GM23338 (cell line): ENCODE data around the gene TEKT5. TPM values are rescaled to one million over a fixed set of nuclear protein-coding genes. Genes with fewer than 3 reads are reported as not detected.

ENCODE experiments used
- ATAC-seq: fragments of 200-7000 bp; cut with Tn5 transposase; 3 replicates; pipeline ENCODE4 v1.9.1; 2020
- DNase-seq: peaks from one replicate; pipeline ENCODE4 v3.0.0-alpha.2; 2015; ENCODE audit warnings: low spot score
- H2AFZ ChIP-seq: fragments of 200-600 bp; sonication (generic); 2 replicates; pipeline ENCODE4 v1.8.0; 2016; ENCODE audit warnings: antibody characterized with exemption, mild to moderate bottlenecking, moderate library complexity
- H3F3A ChIP-seq: fragments of 200-600 bp; sonication (generic); replicated peaks from 2 replicates; pipeline ENCODE4 v1.8.0; 2017; ENCODE audit warnings: antibody characterized with exemption, mixed run types, low read depth
- H3K27ac ChIP-seq: fragments of 200-600 bp; sonication (generic); 2 replicates; pipeline ENCODE4 v1.6.1; 2016; ENCODE audit warnings: low read depth
- H3K27me3 ChIP-seq: fragments of 200-600 bp; sonication (generic); 2 replicates; pipeline ENCODE4 v1.8.0; 2016; ENCODE audit warnings: mild to moderate bottlenecking, mixed run types, moderate library complexity; ENCODE audit not compliant: insufficient read depth
- H3K36me3 ChIP-seq: fragments of 200-600 bp; sonication (generic); 2 replicates; pipeline ENCODE4 v1.8.0; 2016; ENCODE audit warnings: mild to moderate bottlenecking; ENCODE audit not compliant: insufficient read depth
- H3K4me1 ChIP-seq: fragments of 200-600 bp; sonication (generic); 2 replicates; pipeline ENCODE4 v1.8.0; 2016; ENCODE audit warnings: mild to moderate bottlenecking, moderate library complexity; ENCODE audit not compliant: insufficient read depth
- H3K4me2 ChIP-seq: fragments of 200-600 bp; sonication (generic); 2 replicates; pipeline ENCODE4 v1.7.1; 2017; ENCODE audit warnings: mixed run types
- H3K4me3 ChIP-seq: fragments of 200-600 bp; sonication (generic); 2 replicates; pipeline ENCODE4 v1.6.1; 2016; ENCODE audit warnings: mixed run types
- H3K79me2 ChIP-seq: fragments of 200-600 bp; sonication (generic); replicated peaks from 2 replicates; pipeline ENCODE4 v1.8.0; 2017; ENCODE audit warnings: mild to moderate bottlenecking; ENCODE audit not compliant: insufficient read depth
- H3K9me2 ChIP-seq: fragments of 200-600 bp; sonication (generic); 2 replicates; pipeline ENCODE4 v1.8.0; 2017; ENCODE audit not compliant: insufficient read depth
- H4K20me1 ChIP-seq: fragments of 200-600 bp; sonication (generic); replicated peaks from 2 replicates; pipeline ENCODE4 v1.8.0; 2017; ENCODE audit warnings: mild to moderate bottlenecking; ENCODE audit not compliant: insufficient read depth
- H3K27ac Mint-ChIP-seq: 2 replicates; pipeline ENCODE4 v1.8.0; 2020; ENCODE audit warnings: inconsistent platforms, mild to moderate bottlenecking, moderate library complexity, mixed read lengths
- H3K27me3 Mint-ChIP-seq: 3 replicates; pipeline ENCODE4 v1.8.0; 2022; ENCODE audit warnings: low read depth, mild to moderate bottlenecking, moderate library complexity, mixed read lengths, inconsistent platforms; ENCODE audit not compliant: insufficient read depth, poor library complexity
- H3K36me3 Mint-ChIP-seq: 3 replicates; pipeline ENCODE4 v1.8.0; 2021; ENCODE audit warnings: low read depth, mild to moderate bottlenecking, inconsistent platforms, moderate library complexity, mixed read lengths
- H3K4me1 Mint-ChIP-seq: 3 replicates; pipeline ENCODE4 v1.8.0; 2020; ENCODE audit warnings: mild to moderate bottlenecking, inconsistent platforms, mixed read lengths
- H3K4me3 Mint-ChIP-seq: 3 replicates; pipeline ENCODE4 v1.8.0; 2021; ENCODE audit warnings: moderate library complexity, mild to moderate bottlenecking, inconsistent platforms, mixed read lengths
- H3K9me3 Mint-ChIP-seq: 3 replicates; pipeline ENCODE4 v1.8.0; 2020; ENCODE audit warnings: moderate library complexity, mild to moderate bottlenecking, inconsistent platforms, mixed read lengths
- CREB1 ChIP-seq: fragments of 250-450 bp; sonication (Bioruptor Pico); IDR thresholded peaks from 2 replicates; pipeline ENCODE4 v1.5.0; 2020; ENCODE audit warnings: low read depth, mild to moderate bottlenecking, moderate library complexity
- EZH2phosphoT487 ChIP-seq: fragments of 200-600 bp; sonication (generic); IDR thresholded peaks from one replicate; pipeline ENCODE4 v1.8.1; 2018; ENCODE audit warnings: antibody characterized with exemption; ENCODE audit not compliant: unreplicated experiment
- NANOG ChIP-seq: IDR thresholded peaks from 2 replicates; pipeline ENCODE4 v1.6.1; 2016; ENCODE audit warnings: antibody characterized with exemption, borderline replicate concordance
- POLR2AphosphoS5 ChIP-seq: IDR thresholded peaks from 2 replicates; pipeline ENCODE4 v1.6.1; 2016; ENCODE audit warnings: antibody characterized with exemption, low read depth
- STAT1 ChIP-seq: IDR thresholded peaks from one replicate; pipeline ENCODE4 v1.6.1; 2016; ENCODE audit warnings: antibody characterized with exemption; ENCODE audit not compliant: unreplicated experiment
- polyA plus RNA-seq: library from polyadenylated mRNA; unstranded; fragments of >200 nt; fragmentation: Nextera tagmentation; extraction: Ambion mirVana; gene quantifications from 2 replicates; pipeline ENCODE4 v1.2.1, GENCODE V29; 2016
- total RNA-seq: library from RNA; depleted of rRNA; stranded (reverse); fragments of >200 nt; shearing (Covaris generic); gene quantifications from 2 replicates; pipeline ENCODE4 v1.2.3, GENCODE V29; 2014
- TF ChIP-seq, protein P1 (sequence below), 2 experiments: fragments of 200-600 bp in 1 of 2; sonication (generic) in 1 of 2; conservative IDR thresholded peaks; 2 replicates each; pipeline versions ENCODE4 v1.5.1 to v1.6.1; 2016 to 2017; ENCODE audit warnings: antibody characterized with exemption in 2 of 2, low read depth in 2 of 2, mild to moderate bottlenecking in 2 of 2, moderate library complexity in 1 of 2

The TEKT5 gene
- total and polyA plus RNA-seq, 2 experiments from 2014 or later: 0.52 TPM; not detected in 1

DNA sequence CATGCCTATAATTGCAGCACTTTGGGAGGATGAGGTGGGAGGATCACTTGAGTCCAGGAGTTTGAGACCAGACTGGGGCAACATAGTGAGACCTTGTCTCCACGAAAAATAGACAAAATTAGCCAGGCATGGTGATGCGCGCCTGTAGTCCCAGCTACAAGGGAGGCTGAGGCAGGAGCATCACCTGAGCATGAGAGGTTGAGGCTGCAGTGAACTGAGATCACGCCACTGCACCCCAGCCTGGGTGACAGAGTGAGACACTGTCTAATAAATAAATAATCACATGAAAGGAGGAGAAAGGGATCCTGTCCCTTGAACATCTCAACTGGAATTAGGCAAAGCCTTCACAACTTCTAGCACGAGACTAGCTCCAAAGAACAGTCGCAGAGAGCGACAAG lies 53.2 kb downstream of the TEKT5 start:
- H3K27me3 ChIP-seq: no peaks in the 10 kb centered on the region
- H3K9me3 Mint-ChIP-seq: no peaks in the 10 kb centered on the region
- peaks cover 21% of the 10 kb centered on the region for H3K4me1 Mint-ChIP-seq

DNA sequence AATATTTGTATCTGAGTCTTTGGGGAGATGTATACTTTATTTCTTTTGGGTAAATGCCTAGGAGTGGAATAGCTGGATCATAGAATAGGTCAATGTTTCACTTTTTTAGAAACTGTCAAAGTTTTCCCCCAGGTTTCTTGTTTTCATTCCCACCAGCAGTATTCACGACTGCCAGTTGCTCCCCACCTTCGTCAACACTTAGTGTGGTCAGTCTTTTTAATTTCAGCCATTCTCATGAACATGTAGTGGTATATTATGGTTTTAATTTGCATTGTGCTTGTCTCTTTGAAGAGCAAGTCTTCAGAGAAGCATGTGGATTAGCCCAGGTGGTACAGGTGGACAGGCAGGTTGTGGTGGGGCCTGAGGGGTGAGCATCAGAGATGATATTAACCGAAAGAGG lies 53.8 kb downstream of the TEKT5 start:
- Histone ChIP-seq H4K20me1 (no peaks in the 10 kb centered on the region), H3K4me3 (no peak overlapping the region), H3K9me2 (no peaks in the 10 kb centered on the region), H3K4me1 (peaks cover 18% of the 10 kb centered on the region; the same call in 1 of the 2 replicates), H3K36me3 (no peaks in the 10 kb centered on the region), H3K27ac (no peak overlapping the region), H3K27me3 (no peaks in the 10 kb centered on the region), H3F3A (0 out of 2 replicates have a peak, but pooled peaks cover 5% of the 10 kb centered on the region), H2AFZ (no peak overlapping the region), H3K79me2 (no peaks in the 10 kb centered on the region), H3K4me2 (no peak overlapping the region)
- DNase-seq (no peak), ATAC-seq (no peak)
- Mint-ChIP-seq H3K27ac (no peak overlapping the region), H3K9me3 (no peaks in the 10 kb centered on the region), H3K4me3 (no peak overlapping the region), H3K27me3 (no peaks in the 10 kb centered on the region), H3K4me1 (peaks cover 21% of the 10 kb centered on the region), H3K36me3 (no peaks in the 10 kb centered on the region)
- no peak for TF ChIP-seq CREB1 (CRISPR knock-in tag)

More for the DNA sequence above, 53.2 kb downstream of the TEKT5 start:
- Histone ChIP-seq H3K9me2 (no peaks in the 10 kb centered on the region), H3F3A (0 out of 2 replicates have a peak, but pooled peaks cover 5% of the 10 kb centered on the region), H3K4me1 (peaks cover 18% of the 10 kb centered on the region; the same call in 1 of the 2 replicates), H2AFZ (peak overlapping the region; percentile 80; the same call in 1 of the 2 replicates), H3K4me2 (peak overlapping the region; percentile 61), H3K27ac (peak overlapping the region; percentile 82; the same call in 1 of the 2 replicates), H3K79me2 (no peaks in the 10 kb centered on the region), H3K36me3 (no peaks in the 10 kb centered on the region), H3K4me3 (no peak overlapping the region), H4K20me1 (no peaks in the 10 kb centered on the region)
- DNase-seq: no peak
- Mint-ChIP-seq H3K4me3 (no peak overlapping the region), H3K27ac (no peak overlapping the region), H3K36me3 (no peaks in the 10 kb centered on the region), H3K27me3 (no peaks in the 10 kb centered on the region)
- no peak for ATAC-seq
- TF ChIP-seq NANOG (no peak), POLR2AphosphoS5 (no peak)

DNA sequence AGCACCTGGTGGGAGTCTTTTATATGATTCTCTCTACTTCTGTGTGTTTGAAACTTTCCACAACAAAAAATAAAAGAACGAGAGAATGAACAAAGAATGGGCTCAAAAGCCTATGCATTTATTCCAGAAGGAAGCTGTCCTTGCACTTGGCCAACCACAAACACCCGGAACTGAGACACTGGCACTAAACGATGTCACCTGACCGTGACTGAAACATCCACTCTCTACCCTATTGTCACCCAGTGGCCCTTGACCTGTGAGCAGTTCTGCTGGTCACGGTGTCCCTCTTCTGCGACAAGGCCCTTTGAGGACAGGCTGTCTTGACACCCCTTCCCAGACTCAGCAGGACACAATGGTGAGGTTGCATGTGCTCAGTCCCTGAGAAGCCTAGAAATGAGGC lies 56.6 kb downstream of the TEKT5 start:
- Histone ChIP-seq H3K9me2 (no peaks in the 10 kb centered on the region), H3K36me3 (no peaks in the 10 kb centered on the region), H3K79me2 (no peaks in the 10 kb centered on the region), H3K4me1 (peaks cover 13% of the 10 kb centered on the region; the same call in 1 of the 2 replicates), H2AFZ (no peak overlapping the region), H3K4me3 (no peak overlapping the region), H3K4me2 (no peak overlapping the region), H3K27ac (no peak overlapping the region), H3K27me3 (no peaks in the 10 kb centered on the region), H4K20me1 (no peaks in the 10 kb centered on the region), H3F3A (0 out of 2 replicates have a peak, but pooled peaks cover 5% of the 10 kb centered on the region)
- ATAC-seq: no peak
- DNase-seq: no peak
- Mint-ChIP-seq H3K27me3 (no peaks in the 10 kb centered on the region), H3K36me3 (no peaks in the 10 kb centered on the region), H3K27ac (no peak overlapping the region), H3K4me1 (peaks cover 11% of the 10 kb centered on the region), H3K9me3 (peaks cover 8% of the 10 kb centered on the region; the same call in 1 of the 3 replicates), H3K4me3 (no peak overlapping the region)
- TF ChIP-seq, protein P1, sequence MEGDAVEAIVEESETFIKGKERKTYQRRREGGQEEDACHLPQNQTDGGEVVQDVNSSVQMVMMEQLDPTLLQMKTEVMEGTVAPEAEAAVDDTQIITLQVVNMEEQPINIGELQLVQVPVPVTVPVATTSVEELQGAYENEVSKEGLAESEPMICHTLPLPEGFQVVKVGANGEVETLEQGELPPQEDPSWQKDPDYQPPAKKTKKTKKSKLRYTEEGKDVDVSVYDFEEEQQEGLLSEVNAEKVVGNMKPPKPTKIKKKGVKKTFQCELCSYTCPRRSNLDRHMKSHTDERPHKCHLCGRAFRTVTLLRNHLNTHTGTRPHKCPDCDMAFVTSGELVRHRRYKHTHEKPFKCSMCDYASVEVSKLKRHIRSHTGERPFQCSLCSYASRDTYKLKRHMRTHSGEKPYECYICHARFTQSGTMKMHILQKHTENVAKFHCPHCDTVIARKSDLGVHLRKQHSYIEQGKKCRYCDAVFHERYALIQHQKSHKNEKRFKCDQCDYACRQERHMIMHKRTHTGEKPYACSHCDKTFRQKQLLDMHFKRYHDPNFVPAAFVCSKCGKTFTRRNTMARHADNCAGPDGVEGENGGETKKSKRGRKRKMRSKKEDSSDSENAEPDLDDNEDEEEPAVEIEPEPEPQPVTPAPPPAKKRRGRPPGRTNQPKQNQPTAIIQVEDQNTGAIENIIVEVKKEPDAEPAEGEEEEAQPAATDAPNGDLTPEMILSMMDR (conservative IDR thresholded peaks at IDR 0.05; ENCODE audit: low read depth in 2 of 2): no peak
- TF ChIP-seq STAT1 (no peak), EZH2phosphoT487 (no peak)
